ENCODE measurements around the gene UBASH3A. TPM values are rescaled to one million over a fixed set of nuclear protein-coding genes. Genes with fewer than 3 reads are reported as not detected.

UBASH3A gene
- total RNA-seq, 2 donors from 2014 or later, result 0.12 TPM; not detected in 1

DNA sequence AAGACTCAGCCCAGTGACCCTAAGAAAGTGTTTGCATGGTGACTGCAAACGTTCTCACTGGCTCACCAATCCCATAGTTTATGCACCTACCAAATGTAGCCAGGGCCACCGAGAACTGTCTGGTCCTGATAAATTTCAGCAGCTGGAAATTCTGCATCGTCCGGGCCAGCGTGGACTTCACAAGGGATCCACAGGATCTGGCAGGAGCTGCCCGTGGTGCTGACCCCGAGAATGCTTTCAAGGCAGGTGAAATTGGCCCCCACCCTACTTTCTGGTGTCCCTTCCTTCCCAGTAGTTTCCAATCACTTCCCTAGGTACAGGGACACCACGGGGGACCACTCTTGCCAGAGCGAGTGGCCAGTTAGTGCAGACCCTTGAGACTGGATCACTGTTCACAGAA is 26.2 kb downstream of the UBASH3A start:
- Histone ChIP-seq H3K27ac (no peak overlapping the region), H3K36me3 (no peaks in the 10 kb centered on the region), H3K4me1 (peaks cover 0 to 5% of the 10 kb centered on the region in 2 donors), H3K27me3 (no peaks in the 10 kb centered on the region), H3K4me3 (no peak overlapping the region), H3K9me3 (peaks cover 0 to 18% of the 10 kb centered on the region in 2 donors)
- TF ChIP-seq, protein P1, sequence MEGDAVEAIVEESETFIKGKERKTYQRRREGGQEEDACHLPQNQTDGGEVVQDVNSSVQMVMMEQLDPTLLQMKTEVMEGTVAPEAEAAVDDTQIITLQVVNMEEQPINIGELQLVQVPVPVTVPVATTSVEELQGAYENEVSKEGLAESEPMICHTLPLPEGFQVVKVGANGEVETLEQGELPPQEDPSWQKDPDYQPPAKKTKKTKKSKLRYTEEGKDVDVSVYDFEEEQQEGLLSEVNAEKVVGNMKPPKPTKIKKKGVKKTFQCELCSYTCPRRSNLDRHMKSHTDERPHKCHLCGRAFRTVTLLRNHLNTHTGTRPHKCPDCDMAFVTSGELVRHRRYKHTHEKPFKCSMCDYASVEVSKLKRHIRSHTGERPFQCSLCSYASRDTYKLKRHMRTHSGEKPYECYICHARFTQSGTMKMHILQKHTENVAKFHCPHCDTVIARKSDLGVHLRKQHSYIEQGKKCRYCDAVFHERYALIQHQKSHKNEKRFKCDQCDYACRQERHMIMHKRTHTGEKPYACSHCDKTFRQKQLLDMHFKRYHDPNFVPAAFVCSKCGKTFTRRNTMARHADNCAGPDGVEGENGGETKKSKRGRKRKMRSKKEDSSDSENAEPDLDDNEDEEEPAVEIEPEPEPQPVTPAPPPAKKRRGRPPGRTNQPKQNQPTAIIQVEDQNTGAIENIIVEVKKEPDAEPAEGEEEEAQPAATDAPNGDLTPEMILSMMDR (IDR thresholded peaks at IDR 0.05), result no peak
- no peak for DNase-seq (ENCODE audit: low spot score)

DNA sequence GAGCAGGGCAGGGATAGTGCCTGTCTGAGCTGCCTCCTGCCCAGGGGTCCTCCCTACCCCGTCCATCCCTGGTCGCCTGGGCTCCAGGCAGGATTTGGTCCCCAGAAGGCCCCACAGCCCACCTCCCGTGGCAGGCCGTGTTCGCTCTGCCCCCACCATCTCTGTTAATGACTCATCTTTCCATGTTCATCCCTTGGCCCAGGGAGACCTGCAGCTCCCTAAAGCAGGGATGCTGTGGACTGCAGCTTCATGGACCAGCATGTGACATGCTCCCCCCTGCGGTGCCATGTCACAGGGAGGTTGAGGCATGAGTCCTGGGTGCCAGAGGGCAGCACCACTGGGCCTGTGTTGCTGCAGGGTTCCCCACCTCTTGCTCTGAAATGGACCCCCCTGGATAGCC is 26.8 kb downstream of the UBASH3A start:
- Histone ChIP-seq H3K27ac (no peak overlapping the region), H3K4me3 (no peak overlapping the region), H3K27me3 (no peaks in the 10 kb centered on the region), H3K9me3 (peaks cover 0 to 18% of the 10 kb centered on the region in 2 donors), H3K36me3 (no peaks in the 10 kb centered on the region), H3K4me1 (peaks cover 0 to 5% of the 10 kb centered on the region in 2 donors)
- TF ChIP-seq, protein P1 (IDR thresholded peaks at IDR 0.05), result no peak
- no peak for DNase-seq (ENCODE audit: low spot score)

DNA sequence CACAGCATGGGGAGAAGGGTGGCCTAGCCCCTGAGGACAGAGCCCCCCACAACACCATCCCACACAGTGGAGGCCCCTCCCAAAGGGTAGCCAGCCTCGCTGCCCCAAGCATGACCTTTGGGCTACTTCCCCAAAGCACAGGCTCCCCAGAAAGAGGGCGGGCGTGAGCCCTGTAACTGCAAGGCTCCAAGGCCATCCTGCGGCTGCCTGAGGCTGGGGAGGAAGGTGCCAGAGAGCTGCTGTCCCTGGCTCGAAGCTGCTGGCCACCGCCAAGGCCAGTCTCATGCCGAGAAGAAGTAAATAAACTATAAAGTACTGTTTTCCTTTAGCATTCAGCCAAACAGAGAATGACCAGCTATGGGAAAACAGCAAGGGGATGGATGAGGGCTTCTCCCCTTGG is 27.5 kb downstream of the UBASH3A start:
- Histone ChIP-seq H3K36me3 (no peaks in the 10 kb centered on the region), H3K9me3 (peaks cover 0 to 18% of the 10 kb centered on the region in 2 donors), H3K4me1 (peaks cover 0 to 5% of the 10 kb centered on the region in 2 donors), H3K27ac (no peak overlapping the region), H3K4me3 (no peak overlapping the region), H3K27me3 (no peaks in the 10 kb centered on the region)
- TF ChIP-seq, protein P1 (IDR thresholded peaks at IDR 0.05), result no peak
- DNase-seq (ENCODE audit: low spot score), result no peak

DNA sequence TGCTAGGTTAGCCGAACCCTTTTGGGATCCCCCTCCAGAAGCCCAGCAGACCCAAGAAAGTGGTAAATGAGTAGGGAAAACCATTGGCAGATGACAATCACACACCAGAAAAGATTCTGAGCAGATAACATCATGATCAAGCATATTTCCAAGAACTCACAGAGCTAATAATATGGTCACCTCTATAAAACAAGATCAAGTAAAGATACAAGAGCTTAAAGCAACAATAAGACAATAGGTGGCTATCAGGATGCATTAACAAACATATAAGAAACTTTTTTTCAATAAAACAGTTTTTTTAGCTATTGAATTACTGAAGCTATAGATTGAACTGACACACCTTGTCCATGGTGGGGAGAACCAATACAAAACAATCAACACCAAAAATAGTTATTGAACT is 29.0 kb downstream of the UBASH3A start:
- no peak for DNase-seq (ENCODE audit: low spot score)
- TF ChIP-seq, protein P1 (IDR thresholded peaks at IDR 0.05), result no peak
- H3K4me3 ChIP-seq, result no peak overlapping the region
- no peak overlapping the region for H3K27ac ChIP-seq
- H3K27me3 ChIP-seq, result no peaks in the 10 kb centered on the region
- H3K4me1 ChIP-seq, result peaks cover 0 to 5% of the 10 kb centered on the region in 2 donors
- no peaks in the 10 kb centered on the region for H3K36me3 ChIP-seq
- H3K9me3 ChIP-seq, result peaks cover 0 to 18% of the 10 kb centered on the region in 2 donors

DNA sequence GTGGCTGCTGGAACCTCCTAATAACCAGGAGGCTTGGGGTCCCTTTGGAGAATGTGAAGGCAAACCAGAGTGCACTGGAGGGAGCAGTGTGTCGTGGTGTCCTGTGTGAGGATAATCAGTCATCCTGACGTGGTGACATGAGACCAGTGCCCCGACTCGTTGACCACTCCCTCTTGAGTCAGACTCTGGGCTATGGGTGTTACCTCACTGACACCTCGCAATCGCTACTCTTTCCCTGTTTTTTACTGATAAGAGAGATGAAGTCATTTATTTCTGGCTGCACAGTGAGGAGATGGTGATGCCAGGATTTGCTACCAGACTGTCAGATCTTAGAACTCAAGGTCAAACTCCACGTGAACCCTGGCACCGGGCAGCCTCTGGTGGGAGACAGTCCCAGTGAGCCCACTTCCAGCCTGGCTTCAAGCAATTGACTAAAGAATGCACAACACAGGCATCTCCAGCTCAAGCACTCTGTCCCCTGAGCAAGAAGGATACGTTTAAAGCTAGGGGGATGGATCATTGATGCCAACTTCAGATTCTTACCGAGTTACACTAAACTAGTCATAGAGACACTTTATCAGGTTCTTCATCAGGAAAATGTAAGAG is 30.3 kb downstream of the UBASH3A start:
- TF ChIP-seq, protein P1 (IDR thresholded peaks at IDR 0.05), result no peak
- H3K36me3 ChIP-seq, result no peaks in the 10 kb centered on the region
- peak overlapping the region in 1 of 2 donors; percentile 16 for H3K27ac ChIP-seq
- peaks cover 0 to 18% of the 10 kb centered on the region in 2 donors for H3K9me3 ChIP-seq
- no peak for DNase-seq (ENCODE audit: low spot score)
- H3K4me3 ChIP-seq, result no peak overlapping the region
- peaks cover 0 to 5% of the 10 kb centered on the region in 2 donors for H3K4me1 ChIP-seq
- H3K27me3 ChIP-seq, result no peaks in the 10 kb centered on the region

DNA sequence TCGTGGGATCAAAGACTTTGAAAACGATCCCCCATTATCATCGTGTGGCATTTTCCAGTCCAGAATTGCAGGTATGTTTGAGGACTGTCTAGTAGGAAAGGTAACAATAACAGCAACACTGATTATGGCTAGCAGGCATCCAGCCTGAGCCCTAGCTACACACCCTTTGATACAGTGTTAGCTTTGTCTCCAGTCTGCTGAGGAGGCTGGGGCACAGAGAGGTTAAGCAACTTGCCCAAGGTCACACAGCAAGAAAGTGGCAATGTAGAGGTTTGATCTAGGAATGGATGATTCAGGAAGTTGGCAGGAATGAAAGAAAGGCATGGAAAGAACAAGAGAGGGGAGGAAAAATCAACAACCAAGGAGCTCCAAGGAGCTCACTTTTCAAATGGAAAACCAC is 31.2 kb downstream of the UBASH3A start:
- peaks cover 0 to 18% of the 10 kb centered on the region in 2 donors for H3K9me3 ChIP-seq
- TF ChIP-seq, protein P1 (IDR thresholded peaks at IDR 0.05), result no peak
- peaks cover 0 to 5% of the 10 kb centered on the region in 2 donors for H3K4me1 ChIP-seq
- no peak overlapping the region for H3K4me3 ChIP-seq
- no peaks in the 10 kb centered on the region for H3K27me3 ChIP-seq
- DNase-seq (ENCODE audit: low spot score), result no peak
- H3K36me3 ChIP-seq, result no peaks in the 10 kb centered on the region
- no peak overlapping the region for H3K27ac ChIP-seq

Data from right atrium auricular region (tissue), 2 donors.